Keratinocyte (primary cell): ENCODE measurements around the gene SLC22A12.

ENCODE experiments used
- CTCF ChIP-seq, 3 experiments: IDR thresholded peaks in 1 of 3; conservative IDR thresholded peaks in 1 of 3; optimal IDR thresholded peaks in 1 of 3; 2 replicates in 2 of 3; 3 replicates in 1 of 3; pipeline versions ENCODE3 to v1.5.1; 2011; ENCODE audit warnings: low read length in 3 of 3, mild to moderate bottlenecking in 3 of 3, moderate library complexity in 2 of 3, control low read depth in 1 of 3, inconsistent platforms in 1 of 3; ENCODE audit not compliant: insufficient read depth in 2 of 3; ENCODE audit errors: extremely low read depth in 1 of 3
- EZH2 ChIP-seq: IDR thresholded peaks from one replicate; pipeline ENCODE4 v1.6.1; 2012; ENCODE audit warnings: inconsistent platforms, mild to moderate bottlenecking, low read length, moderate library complexity

- TF ChIP-seq CTCF (optimal IDR thresholded peaks at IDR 0.05 in 1 of 3, IDR thresholded peaks at IDR 0.05 in 1 of 3, conservative IDR thresholded peaks at IDR 0.05 in 1 of 3; ENCODE audit: extremely low read depth in 1 of 3, insufficient read depth in 2 of 3, low read length in 3 of 3), result no peak
- no peak for TF ChIP-seq EZH2
Measured at GRCh38 chr11:64581057-64581523, 9.9 kb upstream of the SLC22A12 start.
